GM10248 (cell line): ENCODE results near the gene ACTN2.

Experiments used
- CTCF ChIA-PET: fragments of 300-600 bp; sonication (Branson Sonifier 250); formaldehyde crosslinking; extraction: SDS; loops from one replicate; lab custom pipeline; 2021; ENCODE audit warnings: antibody characterized with exemption; lab: Yijun Ruan, JAX
- POLR2A ChIA-PET: fragments of 350-650 bp; sonication (Branson Sonifier 250); formaldehyde crosslinking; extraction: SDS; loops from one replicate; lab custom pipeline; 2020; ENCODE audit warnings: antibody characterized with exemption; lab: Yijun Ruan, JAX
- DNase-seq: peaks from one replicate; pipeline ENCODE4 v3.0.0; 2012; ENCODE audit errors: extremely low spot score
- CTCF ChIP-seq: IDR thresholded peaks from 2 replicates; pipeline ENCODE4 v1.5.1; 2012; ENCODE audit warnings: mild to moderate bottlenecking, low read depth; ENCODE audit errors: extremely low read depth, missing control alignments, control extremely low read depth

ACTN2 gene

DNA sequence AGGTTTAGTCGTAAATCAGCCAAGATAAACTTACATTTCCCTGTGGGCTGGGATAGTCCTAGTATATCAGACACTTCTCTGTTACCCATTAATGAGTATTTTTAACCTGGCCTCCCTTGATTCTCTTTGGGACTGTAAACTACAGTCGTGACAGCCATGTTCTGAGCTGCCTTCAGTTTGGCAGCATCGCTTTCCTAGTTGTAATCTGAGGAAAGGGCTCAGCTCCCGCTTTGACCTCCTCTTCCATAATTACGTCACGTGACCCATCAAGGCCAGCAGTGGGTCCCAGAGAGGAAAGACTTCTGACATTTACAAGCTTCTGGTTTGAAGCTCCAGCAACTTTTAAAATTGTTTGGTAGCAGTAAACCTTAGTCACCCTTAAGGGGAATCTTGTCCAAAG is 74.2 kb downstream of the ACTN2 start:
- TF ChIP-seq CTCF: no peak
- POLR2A ChIA-PET: no interaction called here
- CTCF ChIA-PET: interaction anchor here (1.4 to 4.3 kb wide), 11 partner anchors 8 to 802 kb away, joined by 3 to 40 read pairs (median 13); partner anchors contain the start of gene MTR
- no peak for DNase-seq

DNA sequence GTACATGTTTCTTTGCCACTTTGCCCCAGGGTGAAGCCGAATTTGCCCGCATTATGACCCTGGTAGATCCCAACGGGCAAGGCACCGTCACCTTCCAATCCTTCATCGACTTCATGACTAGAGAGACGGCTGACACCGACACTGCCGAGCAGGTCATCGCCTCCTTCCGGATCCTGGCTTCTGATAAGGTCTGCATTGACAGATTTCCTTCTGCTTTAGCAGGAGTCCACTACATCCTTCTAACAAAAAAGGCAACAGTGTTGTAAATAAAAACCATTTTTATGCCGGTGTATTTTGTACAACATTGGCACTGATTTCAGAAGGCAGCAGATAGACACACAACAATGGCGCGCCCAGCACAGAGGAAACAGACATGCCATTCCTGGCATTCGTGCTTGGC is 74.7 kb downstream of the ACTN2 start:
- CTCF ChIA-PET: interaction anchor here (2.7 to 4.3 kb wide), 5 partner anchors 8 to 802 kb away, joined by 11 to 40 read pairs (median 33); no protein-coding TSS in a partner anchor
- DNase-seq: no peak
- TF ChIP-seq CTCF: no peak
- POLR2A ChIA-PET: no interaction called here

- no peak for DNase-seq
- CTCF ChIA-PET: interaction anchor here (1.1 kb wide), 1 partner anchor 47 kb away, joined by 3 read pairs; no protein-coding TSS in a partner anchor
Observed at GRCh38 chr1:236761397-236762132, 75.3 kb downstream of the ACTN2 start.

DNA sequence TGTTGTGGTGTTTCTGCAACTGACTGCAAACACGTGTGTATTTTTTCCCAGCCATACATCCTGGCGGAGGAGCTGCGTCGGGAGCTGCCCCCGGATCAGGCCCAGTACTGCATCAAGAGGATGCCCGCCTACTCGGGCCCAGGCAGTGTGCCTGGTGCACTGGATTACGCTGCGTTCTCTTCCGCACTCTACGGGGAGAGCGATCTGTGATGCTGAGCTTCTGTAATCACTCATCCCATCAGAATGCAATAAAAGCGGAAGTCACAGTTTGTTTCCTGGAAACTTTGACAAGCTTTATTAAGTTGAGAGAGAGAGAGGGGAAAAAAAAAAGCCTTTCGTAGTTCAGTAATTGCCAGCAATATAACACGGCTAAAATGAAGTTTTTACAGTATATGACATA is 76.1 kb downstream of the ACTN2 start:
- ChIA-PET POLR2A (no interaction called here), CTCF (interaction anchor here (1.1 kb wide), 1 partner anchor 46 kb away, joined by 3 read pairs; no protein-coding TSS in a partner anchor)
- no peak for TF ChIP-seq CTCF
- DNase-seq: no peak

More at GRCh38 chr1:236761397-236762132, 75.3 kb downstream of the ACTN2 start:
- TF ChIP-seq CTCF: no peak
- POLR2A ChIA-PET: no interaction called here

- ChIA-PET CTCF (interaction anchor here (0.9 kb wide), 1 partner anchor 140 kb away, joined by 3 read pairs; no protein-coding TSS in a partner anchor), POLR2A (no interaction called here)
- no peak for DNase-seq
- TF ChIP-seq CTCF: no peak
Observed at GRCh38 chr1:236765831-236766230, 79.5 kb downstream of the ACTN2 start.

GRCh38 chr1:236766506-236766905 is 80.2 kb downstream of the ACTN2 start:
- no peak for TF ChIP-seq CTCF
- CTCF ChIA-PET: interaction anchor here (4.8 kb wide), 1 partner anchor 8 kb away, joined by 40 read pairs; no protein-coding TSS in a partner anchor
- POLR2A ChIA-PET: no interaction called here
- DNase-seq: no peak
